Measurements from ENCODE around the gene MSL1. TPM values are rescaled to one million over a fixed set of nuclear protein-coding genes. Genes with fewer than 3 reads are reported as not detected.

The MSL1 gene
- polyA plus RNA-seq, 1 donor from 2014 or later, result 10.1 TPM

- Mint-ChIP-seq H3K9me3 (no peaks in the 10 kb centered on the region), H3K27me3 (no peaks in the 10 kb centered on the region), H3K4me1 (peaks cover 0 to 6% (median 4%) of the 10 kb centered on the region in 3 donors), H3K36me3 (peaks cover 3% of the 10 kb centered on the region), H3K4me3 (no peak overlapping the region), H3K27ac (no peak overlapping the region)
Observed at GRCh38 chr17:40087049-40087794, 34.5 kb upstream of the MSL1 start.

GRCh38 chr17:40087903-40088718 is 33.7 kb upstream of the MSL1 start:
- Mint-ChIP-seq H3K27me3 (no peaks in the 10 kb centered on the region), H3K4me3 (no peak overlapping the region), H3K4me1 (peaks cover 0 to 6% (median 4%) of the 10 kb centered on the region in 3 donors), H3K9me3 (no peaks in the 10 kb centered on the region), H3K36me3 (peaks cover 3% of the 10 kb centered on the region), H3K27ac (no peak overlapping the region)

- Mint-ChIP-seq H3K27ac (peak overlapping the region in 2 of 3 donors; percentile 18 to 74), H3K27me3 (no peaks in the 10 kb centered on the region), H3K9me3 (no peaks in the 10 kb centered on the region), H3K36me3 (peaks cover 3% of the 10 kb centered on the region), H3K4me3 (no peak overlapping the region), H3K4me1 (peaks cover 0 to 6% (median 6%) of the 10 kb centered on the region in 3 donors)
Observed at GRCh38 chr17:40089077-40089895, 32.5 kb upstream of the MSL1 start.

- Mint-ChIP-seq H3K9me3 (no peaks in the 10 kb centered on the region), H3K4me1 (peaks cover 0 to 10% (median 6%) of the 10 kb centered on the region in 3 donors), H3K36me3 (peaks cover 3% of the 10 kb centered on the region), H3K27ac (peak overlapping the region in 2 of 3 donors; percentile 18 to 74), H3K4me3 (no peak overlapping the region), H3K27me3 (no peaks in the 10 kb centered on the region)
Observed at GRCh38 chr17:40090237-40091119, 31.3 kb upstream of the MSL1 start.

GRCh38 chr17:40091691-40092397 is 29.9 kb upstream of the MSL1 start:
- no peaks in the 10 kb centered on the region for H3K27me3 Mint-ChIP-seq
- no peak overlapping the region for H3K4me3 Mint-ChIP-seq
- H3K27ac Mint-ChIP-seq, result no peak overlapping the region
- H3K36me3 Mint-ChIP-seq, result peaks cover 7% of the 10 kb centered on the region
- H3K9me3 Mint-ChIP-seq, result no peaks in the 10 kb centered on the region
- peaks cover 6 to 23% (median 14%) of the 10 kb centered on the region in 3 donors for H3K4me1 Mint-ChIP-seq

- Mint-ChIP-seq H3K27me3 (no peaks in the 10 kb centered on the region), H3K36me3 (peaks cover 4% of the 10 kb centered on the region), H3K9me3 (no peaks in the 10 kb centered on the region), H3K4me1 (peaks cover 6 to 27% (median 17%) of the 10 kb centered on the region in 3 donors), H3K27ac (no peak overlapping the region), H3K4me3 (no peak overlapping the region)
Observed at GRCh38 chr17:40092581-40092980, 29.2 kb upstream of the MSL1 start.

- peaks cover 4% of the 10 kb centered on the region for H3K36me3 Mint-ChIP-seq
Observed at GRCh38 chr17:40093005-40093579, 28.7 kb upstream of the MSL1 start.

GRCh38 chr17:40093580-40094201 is 28.1 kb upstream of the MSL1 start:
- no peak overlapping the region for H3K4me3 Mint-ChIP-seq
- no peaks in the 10 kb centered on the region for H3K9me3 Mint-ChIP-seq
- H3K27ac Mint-ChIP-seq, result no peak overlapping the region
- peaks cover 4% of the 10 kb centered on the region for H3K36me3 Mint-ChIP-seq
- no peaks in the 10 kb centered on the region for H3K27me3 Mint-ChIP-seq
- peaks cover 10 to 38% (median 26%) of the 10 kb centered on the region in 3 donors for H3K4me1 Mint-ChIP-seq

More at GRCh38 chr17:40093005-40093579, 28.7 kb upstream of the MSL1 start:
- Mint-ChIP-seq H3K4me1 (peaks cover 6 to 32% (median 22%) of the 10 kb centered on the region in 3 donors), H3K9me3 (no peaks in the 10 kb centered on the region), H3K4me3 (no peak overlapping the region), H3K27me3 (no peaks in the 10 kb centered on the region), H3K27ac (no peak overlapping the region)

- H3K9me3 Mint-ChIP-seq, result no peaks in the 10 kb centered on the region
- peaks cover 17 to 39% (median 33%) of the 10 kb centered on the region in 3 donors for H3K4me1 Mint-ChIP-seq
- H3K27me3 Mint-ChIP-seq, result no peaks in the 10 kb centered on the region
- peak overlapping the region in 2 of 4 donors; percentile 25 to 86 for H3K4me3 Mint-ChIP-seq
- peaks cover 4% of the 10 kb centered on the region for H3K36me3 Mint-ChIP-seq
- H3K27ac Mint-ChIP-seq, result peak overlapping the region; percentile 74 to 83 (median 76)
Observed at GRCh38 chr17:40094874-40095273, 26.9 kb upstream of the MSL1 start.

- Mint-ChIP-seq H3K4me1 (peaks cover 17 to 39% (median 37%) of the 10 kb centered on the region in 3 donors), H3K9me3 (no peaks in the 10 kb centered on the region), H3K27me3 (no peaks in the 10 kb centered on the region), H3K27ac (peak overlapping the region; percentile 74 to 100 (median 83)), H3K36me3 (peaks cover 4% of the 10 kb centered on the region), H3K4me3 (peak overlapping the region; percentile 56 to 93 (median 88))
Observed at GRCh38 chr17:40095351-40095943, 26.3 kb upstream of the MSL1 start.

- H3K36me3 Mint-ChIP-seq, result peaks cover 4% of the 10 kb centered on the region
- peak overlapping the region; percentile 74 to 100 (median 83) for H3K27ac Mint-ChIP-seq
- peaks cover 24 to 44% (median 41%) of the 10 kb centered on the region in 3 donors for H3K4me1 Mint-ChIP-seq
- H3K9me3 Mint-ChIP-seq, result no peaks in the 10 kb centered on the region
- H3K27me3 Mint-ChIP-seq, result no peaks in the 10 kb centered on the region
- peak overlapping the region; percentile 56 to 93 (median 88) for H3K4me3 Mint-ChIP-seq
Observed at GRCh38 chr17:40095944-40096791, 25.6 kb upstream of the MSL1 start.

GRCh38 chr17:40097087-40097486 is 24.7 kb upstream of the MSL1 start:
- H3K27me3 Mint-ChIP-seq, result no peaks in the 10 kb centered on the region
- H3K4me1 Mint-ChIP-seq, result peaks cover 27 to 47% (median 42%) of the 10 kb centered on the region in 3 donors
- peaks cover 4% of the 10 kb centered on the region for H3K36me3 Mint-ChIP-seq
- peak overlapping the region; percentile 91 to 98 (median 92) for H3K4me3 Mint-ChIP-seq
- H3K9me3 Mint-ChIP-seq, result no peaks in the 10 kb centered on the region
- peak overlapping the region; percentile 74 to 100 (median 93) for H3K27ac Mint-ChIP-seq
